DND-41 (cell line): ENCODE measurements around the gene LRIT1.

ENCODE experiments used
- ATAC-seq: fragments of 200-7000 bp; cut with Tn5 transposase; 3 replicates; pipeline ENCODE4 v1.9.1; 2021; ENCODE audit warnings: low read depth; ENCODE audit not compliant: insufficient read depth
- DNase-seq: peaks from one replicate; pipeline ENCODE4 v3.0.0-alpha.2; 2020
- H2AFZ ChIP-seq: 2 replicates; pipeline ENCODE4 v1.6.0; 2012; ENCODE audit warnings: low read depth, low read length
- H3K27ac ChIP-seq: 2 replicates; pipeline ENCODE4 v1.5.1; 2012; ENCODE audit warnings: low read length, inconsistent platforms
- H3K27me3 ChIP-seq: fragments of 200-600 bp; sonication (generic); 2 replicates; pipeline ENCODE4 v1.6.0; 2012; ENCODE audit warnings: low read length, mild to moderate bottlenecking, inconsistent platforms; ENCODE audit not compliant: insufficient read depth, poor library complexity
- H3K36me3 ChIP-seq: 2 replicates; pipeline ENCODE4 v1.5.1; 2012; ENCODE audit warnings: low read length, inconsistent platforms; ENCODE audit not compliant: insufficient read depth
- H3K4me1 ChIP-seq: 2 replicates; pipeline ENCODE4 v1.5.1; 2012; ENCODE audit warnings: mild to moderate bottlenecking, low read length; ENCODE audit not compliant: insufficient read depth
- H3K4me2 ChIP-seq: 2 replicates; pipeline ENCODE4 v1.6.0; 2012; ENCODE audit warnings: mild to moderate bottlenecking, moderate library complexity, low read length, inconsistent platforms; ENCODE audit not compliant: insufficient read depth
- H3K4me3 ChIP-seq, 2 experiments: fragments of 200-600 bp in 1 of 2; shearing (Covaris generic) in 1 of 2; 2 replicates each; pipeline ENCODE4 v1.5.1; 2012 to 2016; ENCODE audit warnings: inconsistent platforms in 2 of 2, low read length in 2 of 2, mild to moderate bottlenecking in 2 of 2, low read depth in 1 of 2, moderate library complexity in 1 of 2
- H3K79me2 ChIP-seq: 2 replicates; pipeline ENCODE4 v1.6.0; 2012; ENCODE audit warnings: low read length, inconsistent platforms; ENCODE audit not compliant: insufficient read depth
- H3K9ac ChIP-seq: 2 replicates; pipeline ENCODE4 v1.6.0; 2012; ENCODE audit warnings: low read depth, mild to moderate bottlenecking, inconsistent platforms, low read length, moderate library complexity
- H3K9me3 ChIP-seq: 2 replicates; pipeline ENCODE4 v1.5.1; 2012; ENCODE audit warnings: low read length, moderate library complexity, mild to moderate bottlenecking, inconsistent platforms; ENCODE audit not compliant: insufficient read depth, severe bottlenecking
- H4K20me1 ChIP-seq: 2 replicates; pipeline ENCODE4 v1.6.0; 2012; ENCODE audit warnings: low read length; ENCODE audit not compliant: insufficient read depth
- CTCF ChIP-seq: IDR thresholded peaks from 2 replicates; pipeline ENCODE4 v1.5.1; 2012; ENCODE audit warnings: borderline replicate concordance, low read length, moderate library complexity, mild to moderate bottlenecking; ENCODE audit not compliant: poor library complexity, severe bottlenecking; ENCODE audit errors: extremely low read depth
- EZH2 ChIP-seq: IDR thresholded peaks from 3 replicates; pipeline ENCODE4 v1.6.1; 2012; ENCODE audit warnings: borderline replicate concordance, low read depth, mild to moderate bottlenecking, moderate library complexity, low read length, inconsistent platforms; ENCODE audit not compliant: severe bottlenecking

The LRIT1 gene

GRCh38 chr10:84191106-84191505 is 50.2 kb downstream of the LRIT1 start:
- Histone ChIP-seq H3K27ac (no peak overlapping the region), H3K4me3 (no peak overlapping the region), H2AFZ (no peak overlapping the region), H3K27me3 (peaks cover 4% of the 10 kb centered on the region), H3K4me1 (peaks cover 3% of the 10 kb centered on the region; the same call in 1 of the 2 replicates), H4K20me1 (no peaks in the 10 kb centered on the region; the same call in 1 of the 2 replicates), H3K79me2 (no peaks in the 10 kb centered on the region), H3K9me3 (no peaks in the 10 kb centered on the region), H3K36me3 (no peaks in the 10 kb centered on the region), H3K9ac (no peak overlapping the region), H3K4me2 (no peak overlapping the region)
- ATAC-seq: peak; percentile 26; the same call in 1 of the 3 replicates
- TF ChIP-seq CTCF (no peak), EZH2 (no peak)
- DNase-seq: no peak

- Histone ChIP-seq H3K27ac (no peak overlapping the region), H3K27me3 (peaks cover 3% of the 10 kb centered on the region), H3K4me2 (no peak overlapping the region), H4K20me1 (no peaks in the 10 kb centered on the region; the same call in 1 of the 2 replicates), H3K4me1 (no peaks in the 10 kb centered on the region), H3K9ac (no peak overlapping the region), H2AFZ (no peak overlapping the region), H3K36me3 (no peaks in the 10 kb centered on the region), H3K79me2 (no peaks in the 10 kb centered on the region), H3K9me3 (no peaks in the 10 kb centered on the region), H3K4me3 (no peak overlapping the region)
- DNase-seq (no peak), ATAC-seq (0 out of 3 replicates have a peak, but pooled peaks have one; percentile 12)
- no peak for TF ChIP-seq EZH2
- no peak for TF ChIP-seq CTCF
These were observed 50.7 kb downstream of the LRIT1 start for GRCh38 chr10:84190621-84191020.

DNA sequence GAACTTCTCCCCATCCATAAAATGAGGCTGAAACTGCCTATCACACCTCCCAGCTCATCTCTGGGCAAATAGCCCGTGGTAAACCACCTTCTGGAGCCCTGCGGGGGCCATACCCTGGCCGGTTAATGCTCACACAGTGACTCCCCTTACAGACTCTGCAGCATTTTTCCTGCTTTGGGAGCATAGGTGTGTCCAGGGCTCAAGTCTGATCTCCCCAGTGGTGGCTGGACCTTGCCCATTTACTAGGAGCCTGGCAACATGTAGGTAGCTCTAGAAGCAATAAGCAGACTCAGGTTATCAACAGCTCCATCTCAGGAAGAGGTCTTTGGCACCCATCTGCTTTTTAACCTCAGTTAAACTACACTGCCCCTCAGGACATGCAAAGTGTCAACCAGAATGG is 52.5 kb downstream of the LRIT1 start:
- no peaks in the 10 kb centered on the region for H3K4me1 ChIP-seq
- H3K79me2 ChIP-seq: no peaks in the 10 kb centered on the region
- no peaks in the 10 kb centered on the region for H3K36me3 ChIP-seq
- no peak for ATAC-seq
- H4K20me1 ChIP-seq: no peaks in the 10 kb centered on the region; the same call in 1 of the 2 replicates
- H3K9me3 ChIP-seq: no peaks in the 10 kb centered on the region
- no peak overlapping the region for H3K27ac ChIP-seq
- no peak overlapping the region for H2AFZ ChIP-seq
- H3K4me2 ChIP-seq: no peak overlapping the region
- no peak for DNase-seq
- no peak overlapping the region for H3K9ac ChIP-seq
- peaks cover 3% of the 10 kb centered on the region for H3K27me3 ChIP-seq
- no peak overlapping the region for H3K4me3 ChIP-seq
- no peak for TF ChIP-seq EZH2
- no peak for TF ChIP-seq CTCF

DNA sequence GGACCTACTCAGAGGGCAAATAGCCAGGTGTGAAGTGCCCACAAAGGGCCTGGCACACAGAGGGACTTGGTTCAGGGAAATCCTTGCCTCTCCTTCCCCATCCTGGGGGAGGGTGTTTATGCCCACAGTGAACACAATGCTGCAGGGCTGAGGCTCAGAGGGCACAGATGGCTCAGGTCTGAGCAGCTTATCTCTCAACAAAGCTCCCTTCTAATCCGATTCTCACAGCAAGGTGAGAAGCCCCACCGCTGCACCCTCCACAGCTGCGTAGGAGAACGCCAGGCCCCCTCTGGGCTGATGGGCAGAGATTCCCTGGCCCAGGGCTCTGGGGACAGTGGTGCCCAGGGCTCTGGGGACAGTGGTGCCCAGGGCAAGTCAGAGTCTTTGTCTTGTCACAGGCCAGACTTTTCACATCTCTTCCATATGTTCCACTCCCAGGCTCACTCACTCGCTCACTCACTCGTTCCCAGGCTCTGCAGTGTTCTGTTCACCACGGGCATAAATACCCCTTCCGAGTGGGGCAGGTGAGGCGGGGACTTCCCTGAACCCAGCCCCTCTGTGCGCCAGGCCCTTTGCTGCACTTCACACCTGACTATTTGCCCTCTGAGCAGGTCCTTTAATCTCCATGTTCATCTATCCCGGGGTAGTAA is 55.7 kb downstream of the LRIT1 start:
- H3K4me2 ChIP-seq: no peak overlapping the region
- H3K9ac ChIP-seq: no peak overlapping the region
- H3K4me1 ChIP-seq: no peaks in the 10 kb centered on the region
- H3K4me3 ChIP-seq: no peak overlapping the region
- H3K27ac ChIP-seq: no peak overlapping the region
- no peaks in the 10 kb centered on the region for H3K9me3 ChIP-seq
- H4K20me1 ChIP-seq: no peaks in the 10 kb centered on the region; the same call in 1 of the 2 replicates
- ATAC-seq: no peak
- DNase-seq: no peak
- no peaks in the 10 kb centered on the region for H3K79me2 ChIP-seq
- H2AFZ ChIP-seq: no peak overlapping the region
- H3K27me3 ChIP-seq: no peaks in the 10 kb centered on the region
- no peaks in the 10 kb centered on the region for H3K36me3 ChIP-seq
- TF ChIP-seq CTCF: no peak
